ENCODE measurements around the gene NEDD4L.

- TF ChIP-seq CTCF (conservative IDR thresholded peaks at IDR 0.05; ENCODE audit: low read length) = no peak
- TF ChIP-seq EZH2phosphoT487 (IDR thresholded peaks at IDR 0.05; ENCODE audit: borderline replicate concordance, low read depth, low read length) = no peak
Measured at GRCh38 chr18:58093311-58093803, 49.3 kb downstream of the NEDD4L start.

Measured in OCI-LY7 (cell line).